GM19372 (cell line): Measurements from ENCODE around the gene RBPJ.

Experiments used
- ATAC-seq: cut with Tn5 transposase; IDR thresholded peaks from one replicate; pipeline ENCODE4 v1.9.1; 2021; ENCODE audit warnings: mild to moderate bottlenecking, low read depth, moderate library complexity; ENCODE audit not compliant: unreplicated experiment

RBPJ gene

DNA sequence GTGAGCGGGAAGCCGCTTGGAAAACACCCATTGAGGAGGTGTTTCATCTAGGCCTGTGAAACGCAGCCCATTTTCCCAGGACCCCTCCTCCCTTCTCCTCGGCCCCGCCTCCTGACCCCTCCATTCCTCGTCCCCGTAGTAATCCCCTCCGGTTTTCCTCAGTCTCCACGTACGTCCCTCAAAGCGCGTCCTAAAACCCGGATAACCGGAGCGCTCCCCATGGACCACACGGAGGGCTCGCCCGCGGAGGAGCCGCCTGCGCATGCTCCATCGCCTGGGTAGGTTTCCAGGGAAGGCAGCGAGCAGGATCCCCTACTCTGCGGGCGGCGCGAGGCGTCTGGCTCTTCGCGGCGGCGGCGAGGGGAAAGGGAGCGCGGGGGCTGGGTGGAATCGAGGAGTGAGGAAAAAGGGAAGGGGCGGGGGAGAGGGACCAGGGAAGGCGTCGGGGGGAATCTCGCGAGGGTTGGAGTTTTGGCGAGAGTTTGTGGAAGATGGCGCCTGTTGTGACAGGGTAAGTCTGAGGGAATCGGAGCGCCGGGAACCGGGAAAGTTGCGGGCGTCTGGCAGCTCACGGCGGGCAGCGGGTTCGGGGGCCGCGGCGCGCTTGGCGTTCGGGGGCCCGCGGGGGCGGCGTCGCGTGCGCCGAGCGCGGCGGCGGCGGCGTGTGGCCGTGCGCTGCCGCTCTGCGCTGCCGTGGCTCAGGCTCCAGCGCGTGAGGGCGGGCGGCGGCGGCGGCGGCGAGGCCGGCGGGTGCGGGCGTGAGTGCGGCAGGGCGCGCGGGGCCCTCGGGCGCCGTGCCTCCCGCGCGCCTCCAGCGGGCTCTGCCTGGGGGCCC, at the start of gene RBPJ:
RBPJ (plus strand) TSS at position 477 of the 835 bp plus-strand sequence; CDS start at position 492, 15 bp downstream.
- peak; percentile 25 for ATAC-seq

DNA sequence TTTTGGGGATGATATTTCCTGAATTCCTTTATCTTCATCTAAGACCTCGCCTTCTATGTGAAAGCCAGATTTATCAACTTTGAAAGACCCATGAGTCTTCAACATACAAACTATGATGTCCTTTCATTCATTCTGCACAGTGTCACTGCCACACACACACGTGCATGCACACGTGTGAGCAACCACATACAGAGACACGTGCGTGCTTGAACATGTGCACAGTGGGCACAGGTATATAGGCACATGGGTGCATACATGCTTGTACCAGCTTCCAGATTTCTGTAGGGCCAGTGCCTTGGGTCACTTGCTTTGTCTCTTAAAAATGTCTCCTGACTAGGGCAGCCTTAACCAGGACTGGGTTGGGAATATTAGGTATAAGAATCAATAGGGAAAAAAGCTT, 49.1 kb upstream of the RBPJ start:
- no peak for ATAC-seq

DNA sequence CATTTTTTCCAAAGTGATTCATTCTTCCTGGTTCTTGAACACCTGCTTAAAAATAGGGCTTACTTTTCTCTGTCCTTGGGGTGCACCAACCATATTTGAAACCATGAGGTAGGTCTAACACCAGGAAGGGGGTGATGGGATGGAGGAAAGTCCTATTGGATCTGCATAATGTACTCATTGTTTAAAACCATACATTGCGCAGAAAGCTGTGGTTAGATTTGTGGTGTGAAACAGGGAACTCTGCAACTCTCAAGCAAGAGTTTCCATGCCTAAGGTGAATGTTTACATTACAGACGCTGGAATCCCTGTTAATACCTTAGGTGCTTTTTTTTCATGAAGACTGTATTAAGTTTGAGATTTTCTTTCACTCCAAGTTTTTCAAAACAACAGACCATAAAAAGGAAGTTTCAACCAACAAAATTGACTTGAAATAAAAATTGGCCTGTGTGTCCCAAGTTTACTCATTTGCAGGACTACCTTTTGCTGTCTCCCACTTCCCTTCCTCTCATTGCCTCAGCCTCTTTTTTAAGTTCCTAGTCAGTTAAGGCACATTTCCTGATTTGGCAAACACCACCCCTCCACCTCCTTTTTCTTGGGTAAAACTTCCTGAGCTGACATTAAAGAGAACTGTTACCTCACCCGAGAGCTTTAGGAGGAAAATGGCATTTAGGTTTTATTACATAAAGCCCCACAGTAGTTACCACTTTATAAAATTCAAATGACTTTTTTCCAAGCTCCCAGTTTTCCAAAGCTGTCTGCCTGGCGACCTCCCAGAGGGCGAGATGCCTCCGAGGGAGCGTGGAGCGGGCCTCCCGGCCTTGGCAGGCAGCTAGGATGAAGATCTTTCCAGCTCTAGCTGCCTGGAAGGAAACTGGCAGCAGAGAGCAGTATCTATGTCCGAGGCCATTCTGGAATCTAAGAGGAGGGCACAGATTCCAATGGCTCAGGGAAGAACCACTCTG, 47.9 kb upstream of the RBPJ start:
- no peak for ATAC-seq

DNA sequence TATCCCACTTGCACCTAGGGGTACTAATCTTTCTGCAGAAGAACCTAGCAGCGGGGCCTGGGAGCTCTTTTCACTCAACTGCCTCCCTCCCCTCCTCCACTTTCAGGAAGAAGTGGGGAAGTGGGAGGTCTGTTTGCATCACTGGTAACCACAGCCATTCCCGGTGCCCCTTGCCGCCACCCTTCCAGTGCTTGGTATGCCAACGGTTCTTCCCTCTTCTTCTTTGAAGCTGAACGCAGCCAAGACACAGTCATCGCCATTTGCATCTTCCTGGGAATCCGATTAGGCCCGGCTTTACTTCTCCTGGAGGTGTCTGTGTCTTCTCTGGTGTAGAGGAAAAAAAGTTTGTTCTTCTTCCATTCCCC, 47.2 kb upstream of the RBPJ start:
- ATAC-seq: no peak

DNA sequence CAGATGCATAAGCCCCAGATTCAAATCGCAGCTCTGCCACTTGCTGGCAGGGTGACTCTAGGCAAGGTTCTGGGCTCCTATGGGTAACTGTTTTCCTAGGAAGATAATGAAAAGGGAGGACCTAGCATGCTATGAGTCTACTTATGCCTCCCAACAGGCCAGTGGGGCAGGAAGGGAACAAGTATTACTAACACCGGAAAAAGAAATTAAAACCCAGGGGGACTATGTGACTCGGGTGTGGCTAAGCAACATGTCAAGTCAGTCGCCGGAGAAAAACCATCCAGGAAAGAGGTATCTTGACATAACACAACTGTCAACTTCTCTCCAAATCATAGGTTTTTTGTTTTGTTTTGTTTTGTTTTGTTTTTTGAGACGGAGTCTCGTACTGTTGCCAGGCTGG, 45.5 kb upstream of the RBPJ start:
- ATAC-seq: no peak

DNA sequence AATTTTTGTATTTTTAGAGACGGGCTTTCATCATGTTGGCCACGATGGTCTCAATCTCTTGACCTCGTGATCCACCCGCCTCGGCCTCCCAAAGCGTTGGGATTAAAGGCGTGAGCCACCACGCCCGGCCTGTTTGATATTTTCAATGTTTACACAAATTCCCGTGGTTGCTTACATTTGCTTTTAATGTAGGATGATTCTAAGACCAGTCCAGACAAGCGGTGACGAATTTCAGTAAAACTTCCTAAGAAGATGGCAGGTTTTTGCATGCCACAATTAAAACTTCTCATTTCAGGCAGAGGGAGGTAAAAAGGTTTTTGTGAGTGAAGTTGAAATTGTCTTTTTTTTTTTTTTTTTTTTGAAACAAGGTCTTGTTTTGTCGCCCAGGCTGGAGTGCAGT, 41.4 kb upstream of the RBPJ start:
- ATAC-seq: no peak

DNA sequence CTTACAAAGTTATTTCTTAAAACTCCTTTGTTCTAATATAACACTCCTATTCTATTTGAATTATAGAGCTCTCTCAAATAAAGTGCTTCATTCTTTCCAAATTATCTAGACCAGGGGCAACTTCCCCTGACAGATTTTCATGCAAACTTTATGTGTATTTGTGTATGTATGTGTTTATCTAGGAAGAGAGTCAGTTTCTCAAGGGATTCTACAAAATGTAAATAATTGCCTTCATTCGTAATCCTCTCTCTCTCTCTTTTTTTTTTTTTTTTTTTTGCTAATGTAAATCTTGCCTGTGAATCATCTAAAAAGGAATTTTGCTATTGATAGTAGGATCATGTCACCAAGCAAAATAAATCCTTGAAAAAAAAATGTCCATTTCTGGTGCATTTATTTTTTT, 38.9 kb upstream of the RBPJ start:
- ATAC-seq: no peak

DNA sequence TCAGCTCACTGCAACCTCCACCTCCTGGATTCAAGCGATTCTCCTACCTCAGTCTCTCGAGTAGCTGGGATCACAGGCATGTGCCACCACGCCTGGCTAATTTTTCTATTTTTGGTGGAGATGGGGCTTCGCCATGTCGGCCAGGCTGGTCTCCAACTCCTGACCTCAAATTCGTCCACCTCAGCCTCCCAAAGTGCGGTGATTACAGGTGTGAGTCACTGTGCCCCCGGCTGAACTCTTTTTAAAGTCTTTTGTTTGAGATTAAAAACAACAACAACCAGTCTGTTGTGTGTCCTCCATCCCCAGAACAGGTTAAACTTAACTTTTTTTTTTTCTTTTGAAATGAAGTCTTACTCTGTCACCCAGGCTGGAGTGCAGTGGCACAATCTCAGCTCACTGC, 36.3 kb upstream of the RBPJ start:
- ATAC-seq: no peak

DNA sequence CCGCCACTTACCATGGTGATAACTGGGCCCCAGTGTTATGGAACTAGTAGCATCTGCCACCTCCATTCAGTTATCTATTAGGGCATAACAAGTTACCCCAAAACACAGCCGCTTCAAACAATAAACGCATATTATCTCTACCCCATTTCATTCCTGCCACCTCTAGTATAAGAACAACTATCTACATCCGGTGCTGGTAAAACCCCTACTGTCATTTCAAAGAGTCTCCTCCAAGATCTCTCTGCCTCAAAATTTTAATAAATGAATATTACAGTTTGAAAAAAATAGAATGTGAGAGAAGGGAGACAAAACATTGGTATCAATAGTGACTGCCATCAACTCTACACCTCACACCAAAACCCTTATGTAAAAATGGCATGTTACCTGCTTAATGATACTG, 35.5 kb upstream of the RBPJ start:
- ATAC-seq: no peak

DNA sequence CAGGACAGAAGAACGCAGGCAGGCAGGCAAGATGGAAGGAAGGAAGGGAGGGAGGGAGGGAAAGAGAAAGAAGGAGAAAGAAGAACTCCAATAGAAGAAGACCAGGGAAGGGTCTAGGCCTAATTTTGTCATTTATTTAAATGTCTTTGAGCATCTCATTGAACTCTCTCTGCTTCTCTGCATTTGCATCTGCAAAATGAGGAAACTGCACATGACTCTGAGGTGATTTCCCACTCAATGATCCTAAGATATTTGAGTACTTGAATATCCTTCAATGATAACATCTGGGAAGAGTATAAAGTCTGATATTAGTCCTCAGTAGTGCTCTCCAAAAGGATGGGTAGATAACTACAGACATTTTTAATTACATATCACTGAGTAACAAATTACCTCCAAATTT, 33.1 kb upstream of the RBPJ start:
- no peak for ATAC-seq

DNA sequence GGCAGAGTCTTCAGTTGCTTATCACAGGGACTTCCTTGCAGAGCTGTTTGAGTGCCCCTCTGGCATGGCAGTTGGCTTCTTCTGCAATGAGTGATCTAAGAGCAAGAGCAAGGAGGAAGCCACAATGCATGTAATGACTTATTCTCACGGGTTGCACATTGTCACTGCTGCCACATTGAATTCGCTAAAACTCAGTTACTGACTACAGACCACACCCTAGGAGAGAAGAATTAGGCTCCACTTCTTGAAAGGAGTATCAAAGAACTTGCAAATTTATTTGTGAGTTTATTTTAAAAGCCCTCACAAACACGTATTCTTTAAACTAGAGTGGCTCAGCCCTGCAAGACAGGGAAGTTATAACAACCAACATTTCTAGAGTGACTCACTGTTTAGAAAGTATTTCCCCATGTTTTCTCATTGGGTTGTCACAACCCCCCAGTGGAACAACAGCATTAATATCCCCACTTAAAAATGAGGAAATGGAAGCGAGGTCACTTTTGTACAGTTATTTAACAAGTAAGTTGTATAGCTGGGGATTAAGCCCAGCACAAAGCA, 32.4 kb upstream of the RBPJ start:
- peak; percentile 73 for ATAC-seq

DNA sequence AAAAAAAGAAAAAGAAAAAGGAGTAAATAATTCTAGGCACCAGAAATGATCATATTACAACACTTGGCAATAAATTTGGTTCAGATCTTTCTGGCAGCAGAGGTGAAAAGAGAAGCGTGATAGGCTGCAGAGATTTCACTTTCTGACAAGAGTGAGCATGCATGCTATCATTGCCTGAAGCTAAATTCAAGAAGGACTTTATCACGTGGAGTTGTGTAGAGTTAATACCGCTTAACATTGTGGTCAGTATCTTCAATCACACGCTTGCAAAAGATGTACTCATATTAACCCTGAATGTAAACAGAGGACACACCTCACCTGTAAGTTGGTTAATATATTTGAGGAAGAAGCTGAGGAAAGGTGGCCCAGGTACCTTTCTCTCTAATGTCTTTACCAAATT, 31.4 kb upstream of the RBPJ start:
- ATAC-seq: no peak

DNA sequence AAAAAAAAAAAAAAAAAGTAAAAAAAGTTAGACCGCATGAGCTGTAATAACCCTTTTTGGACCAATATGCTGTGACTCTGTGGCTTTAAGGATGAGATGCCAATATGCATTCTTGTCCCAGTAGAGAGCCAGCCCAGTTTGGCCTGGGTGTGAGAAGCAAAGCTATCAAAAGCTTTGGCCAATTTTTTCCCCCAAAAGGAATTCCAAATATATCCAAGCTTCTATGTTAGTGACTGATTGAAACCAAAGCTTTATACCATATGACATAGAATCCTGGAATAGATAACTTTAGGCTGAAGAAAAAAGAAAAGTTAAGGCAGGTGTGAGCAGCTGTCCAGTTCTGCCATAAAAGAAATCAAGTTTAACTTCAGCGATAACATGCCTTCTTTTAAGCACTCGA, 30.5 kb upstream of the RBPJ start:
- ATAC-seq: no peak

DNA sequence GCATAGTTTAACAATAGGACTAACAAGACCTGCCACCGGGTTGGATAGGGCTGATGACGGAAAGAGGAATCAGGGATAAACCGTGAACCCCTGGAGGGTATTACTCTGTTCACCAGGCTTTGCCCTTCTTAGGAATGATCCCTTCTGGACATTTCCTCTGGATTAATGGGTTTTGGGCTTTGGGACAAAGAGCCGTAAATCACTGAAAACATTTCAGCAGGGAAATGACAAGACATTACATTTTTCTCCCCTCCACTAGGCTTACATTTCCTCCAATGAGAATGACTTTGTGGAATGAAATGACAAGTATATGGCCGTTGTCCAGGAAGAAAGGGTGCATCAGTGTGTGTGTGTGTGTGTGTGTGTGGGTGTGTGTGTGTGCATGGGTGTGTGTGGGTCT, 25.9 kb upstream of the RBPJ start:
- no peak for ATAC-seq

DNA sequence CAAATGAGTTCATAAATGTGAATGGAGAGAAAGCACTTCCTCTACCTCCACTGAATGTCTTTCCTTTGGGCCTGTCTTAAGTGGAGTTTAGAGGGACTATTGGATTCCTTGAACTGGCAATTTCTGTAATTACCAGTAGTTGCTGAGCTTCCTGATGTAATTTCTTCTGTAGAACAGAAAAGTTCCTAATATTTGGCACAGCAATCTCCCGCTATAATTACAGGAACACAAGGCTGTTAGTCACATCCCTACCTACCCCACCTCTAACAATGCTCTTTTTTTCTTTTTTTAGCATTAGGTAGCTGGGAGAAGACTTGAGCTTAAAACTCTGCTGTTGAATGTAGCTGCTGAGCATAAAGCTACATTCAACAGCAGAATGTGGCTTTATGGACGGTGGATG, 24.8 kb upstream of the RBPJ start:
- no peak for ATAC-seq

DNA sequence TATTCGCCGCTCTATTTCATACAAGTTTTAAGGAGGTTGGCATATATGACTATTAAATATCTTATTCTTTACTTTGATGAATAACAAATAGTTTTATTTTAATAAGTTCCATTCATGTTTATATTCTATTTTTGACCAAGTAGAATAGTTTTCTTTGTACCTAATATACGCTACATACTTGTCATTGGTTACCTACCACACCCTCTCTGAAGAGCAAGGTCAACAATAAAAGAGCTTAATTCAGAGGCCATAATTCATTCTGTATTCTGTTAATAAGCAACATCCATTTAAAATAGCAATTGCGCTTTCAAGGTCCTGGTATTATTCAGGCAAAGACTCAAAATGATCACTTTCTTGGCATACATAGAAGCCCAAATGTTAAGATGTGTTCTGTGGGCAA, 24.3 kb upstream of the RBPJ start:
- ATAC-seq: no peak

DNA sequence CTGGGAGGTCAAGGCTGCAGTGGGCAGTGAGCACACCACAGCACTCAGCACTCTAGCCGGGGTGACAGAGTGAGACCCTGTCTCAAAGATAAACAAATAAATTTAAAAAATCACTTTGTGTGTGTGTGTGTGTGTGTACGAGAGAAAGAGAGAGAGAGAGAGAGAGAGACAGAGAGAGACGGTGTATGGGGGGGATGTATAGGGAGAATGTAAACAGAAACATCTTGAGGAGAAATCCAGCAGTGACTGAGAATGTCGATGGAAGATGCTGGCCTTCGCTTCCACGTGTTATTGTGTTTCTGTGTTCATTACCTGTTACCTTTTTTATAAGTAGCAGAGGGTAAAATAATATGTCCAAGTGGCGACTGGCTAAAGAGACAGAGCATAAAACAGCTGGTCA, 23.6 kb upstream of the RBPJ start:
- ATAC-seq: no peak

DNA sequence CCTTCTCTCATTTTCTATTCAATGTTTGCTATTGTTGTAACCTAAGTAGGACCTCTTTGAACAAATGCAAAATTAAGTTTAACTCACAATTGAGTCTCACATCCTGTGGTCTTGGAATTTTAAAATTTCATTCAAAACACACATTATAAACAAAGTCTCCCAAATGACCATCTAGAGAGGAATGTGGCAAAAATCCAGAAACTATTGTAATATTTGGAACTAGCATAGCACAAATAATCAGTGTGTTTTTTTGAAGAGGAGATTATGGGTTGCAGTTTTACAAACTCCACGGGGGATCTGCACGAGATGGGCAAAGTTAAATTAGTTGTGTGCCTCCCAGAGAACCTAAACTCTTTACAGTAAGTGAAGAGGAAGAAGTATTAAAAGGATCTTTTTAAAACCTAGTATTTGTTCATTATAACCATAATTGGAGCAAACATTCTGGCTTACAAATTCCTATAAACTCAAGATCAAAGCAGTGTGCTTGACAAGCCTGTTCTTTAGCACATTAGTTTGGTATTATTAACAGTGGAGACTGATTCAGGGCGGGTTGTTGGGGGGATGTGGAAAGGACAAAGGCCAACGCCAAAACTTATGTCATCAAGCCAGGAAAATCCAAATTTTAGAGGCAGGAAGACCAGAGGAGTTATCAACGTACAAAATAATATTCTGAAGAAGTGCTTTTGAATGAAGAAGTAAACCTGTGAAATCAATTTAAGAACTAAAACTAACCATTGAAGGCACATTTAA, 22.4 kb upstream of the RBPJ start:
- ATAC-seq: no peak

DNA sequence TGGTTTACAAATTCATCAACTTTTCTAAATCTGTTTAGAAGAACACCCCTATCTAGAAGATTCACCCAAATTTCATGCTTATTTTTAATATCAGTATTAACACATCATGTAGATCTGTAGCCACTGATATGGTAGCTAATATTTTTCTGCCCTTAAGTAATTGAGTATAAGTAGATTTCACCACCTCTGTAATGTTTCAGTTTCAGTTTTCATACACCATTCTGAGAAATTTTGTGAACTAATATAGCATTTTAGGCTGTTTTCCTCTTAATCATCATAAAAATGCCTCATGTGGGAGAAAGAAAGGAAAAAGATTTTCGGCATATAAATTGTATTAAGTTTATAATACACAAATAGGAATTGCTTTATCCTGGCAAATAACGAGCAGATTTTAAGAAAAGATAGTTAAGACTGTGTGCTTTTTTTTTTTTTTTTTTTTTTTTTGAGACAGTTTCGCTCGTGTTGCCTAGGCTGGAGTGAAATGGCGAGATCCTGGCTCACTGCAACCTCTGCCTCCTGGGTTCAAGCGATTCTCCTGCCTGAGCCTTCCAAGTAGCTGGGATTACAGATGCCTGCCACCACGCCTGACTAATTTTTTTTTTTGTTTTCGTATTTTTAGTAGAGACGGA, 21.4 kb upstream of the RBPJ start:
- peak; percentile 68 for ATAC-seq
